Left hindlimb (tissue), 1 donor: ENCODE results near the gene ENO1.
"Not testable (repeated sequence)": the region's sequence is repeated elsewhere in the genome, so short reads cannot be mapped to it uniquely, and the experiment has no call there.

Experiments used
- DNase-seq: peaks from one replicate; pipeline ENCODE4 v3.0.0-alpha.2; 2018

The ENO1 gene

DNA sequence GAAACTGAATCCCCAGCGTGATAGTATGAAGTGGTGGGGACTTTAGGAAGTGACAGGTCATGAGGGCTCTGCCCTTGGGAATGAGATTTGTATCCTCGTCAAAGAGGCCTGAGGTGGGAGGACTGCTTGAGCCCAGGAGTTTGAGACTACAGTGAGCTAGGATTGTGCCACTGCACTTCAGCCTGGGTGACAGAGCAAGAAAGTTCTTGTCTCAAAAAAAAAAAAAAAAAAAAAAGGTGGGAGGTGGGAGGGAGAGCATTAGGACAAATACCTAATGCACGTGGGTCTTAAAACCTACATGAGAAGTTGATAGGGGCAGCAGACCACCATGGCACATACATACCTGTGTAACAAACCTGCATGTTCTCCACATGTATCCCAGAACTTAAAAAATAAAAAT, 37.1 kb downstream of the ENO1 start:
- no peak for DNase-seq

DNA sequence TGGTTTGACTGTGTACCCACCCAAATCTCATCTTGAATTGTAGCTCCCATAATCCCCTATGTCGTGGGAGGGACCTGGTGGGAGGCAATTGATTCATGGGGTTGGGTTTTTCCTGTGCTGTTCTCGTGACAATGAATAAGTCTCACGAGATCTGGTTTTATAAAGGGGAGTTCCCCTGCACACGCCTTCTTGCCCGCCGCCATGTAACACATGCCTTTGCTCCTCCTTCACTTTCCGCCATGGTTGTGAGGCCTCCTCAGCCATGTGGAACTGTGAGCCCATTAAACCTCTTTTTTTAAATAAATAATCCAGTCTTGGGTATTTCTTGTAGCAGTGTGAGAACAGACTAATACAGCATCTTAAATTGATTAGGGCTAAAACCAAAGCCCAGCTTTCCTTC, 38.5 kb downstream of the ENO1 start:
- DNase-seq: no peak

DNA sequence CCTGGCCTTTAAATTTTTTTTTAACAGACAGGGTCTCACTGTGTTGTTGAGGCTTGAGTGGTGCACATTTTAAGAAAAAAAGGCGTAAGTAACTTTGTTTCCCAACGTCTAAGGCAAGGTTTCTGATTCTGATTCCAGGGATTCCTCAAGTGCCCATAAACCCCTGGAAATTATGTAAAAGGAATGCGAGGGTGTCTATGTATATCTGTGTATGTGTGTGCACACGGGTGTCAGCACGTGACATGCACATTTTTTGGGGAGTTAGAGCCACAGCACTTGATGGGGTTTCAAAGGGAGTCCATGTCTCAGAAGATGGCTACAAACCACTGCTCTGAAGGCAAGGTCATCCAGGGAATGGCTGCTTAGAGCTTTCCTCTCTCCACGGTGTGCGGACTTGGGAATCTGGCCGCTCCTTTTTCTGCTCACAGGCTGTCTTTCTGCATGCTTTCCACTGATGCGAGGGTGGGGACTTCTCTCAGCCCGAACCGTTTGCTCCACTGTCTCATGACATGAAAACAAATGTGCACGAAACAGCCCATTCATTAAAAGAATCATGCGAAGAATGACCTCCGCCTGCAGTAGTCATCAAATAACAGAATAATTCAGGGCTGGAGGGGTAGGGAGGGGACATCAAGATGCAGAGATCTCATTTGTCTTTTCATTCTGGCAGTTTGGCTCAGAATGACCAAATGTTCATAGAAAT, 42.4 kb downstream of the ENO1 start:
- no peak for DNase-seq

DNA sequence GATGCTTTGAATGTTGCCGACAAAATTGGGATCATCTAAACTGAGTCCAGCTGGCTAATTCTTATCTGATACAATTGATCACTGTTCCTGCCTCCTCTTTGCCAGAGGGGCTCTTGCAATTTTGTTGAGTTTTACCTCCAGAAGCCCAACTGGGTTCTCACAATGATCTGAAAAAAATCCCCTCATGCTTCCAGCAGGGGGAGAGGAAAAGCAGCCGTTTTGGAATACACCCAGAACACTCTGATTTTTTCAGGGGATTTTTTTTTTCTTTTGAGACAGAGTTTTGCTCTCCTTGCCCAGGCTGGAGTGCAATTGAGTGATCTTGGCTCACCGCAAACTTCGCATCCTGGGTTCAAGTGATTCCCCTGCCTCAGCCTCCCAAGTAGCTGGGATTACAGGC, 47.1 kb downstream of the ENO1 start:
- DNase-seq: no peak

DNA sequence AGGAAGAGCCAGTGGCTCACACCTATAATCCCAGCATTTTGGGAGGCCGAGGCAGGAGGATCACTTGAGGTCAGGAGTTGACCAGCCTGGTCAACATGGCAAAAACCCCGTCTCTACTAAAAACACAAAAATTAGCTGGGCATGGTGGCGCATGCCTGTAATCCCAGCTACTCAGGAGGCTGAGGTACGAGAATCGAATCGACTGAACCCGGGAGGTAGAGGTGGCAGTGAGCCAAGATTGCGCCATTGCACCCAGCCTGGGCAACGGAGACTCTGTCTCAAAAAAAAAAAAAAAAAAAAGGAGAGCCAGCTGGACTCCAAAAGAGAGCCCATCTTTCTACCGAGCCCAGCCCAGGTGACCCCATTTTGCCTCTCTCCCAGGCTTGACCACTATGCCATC, 47.8 kb downstream of the ENO1 start:
- not testable (repeated sequence) for DNase-seq

DNA sequence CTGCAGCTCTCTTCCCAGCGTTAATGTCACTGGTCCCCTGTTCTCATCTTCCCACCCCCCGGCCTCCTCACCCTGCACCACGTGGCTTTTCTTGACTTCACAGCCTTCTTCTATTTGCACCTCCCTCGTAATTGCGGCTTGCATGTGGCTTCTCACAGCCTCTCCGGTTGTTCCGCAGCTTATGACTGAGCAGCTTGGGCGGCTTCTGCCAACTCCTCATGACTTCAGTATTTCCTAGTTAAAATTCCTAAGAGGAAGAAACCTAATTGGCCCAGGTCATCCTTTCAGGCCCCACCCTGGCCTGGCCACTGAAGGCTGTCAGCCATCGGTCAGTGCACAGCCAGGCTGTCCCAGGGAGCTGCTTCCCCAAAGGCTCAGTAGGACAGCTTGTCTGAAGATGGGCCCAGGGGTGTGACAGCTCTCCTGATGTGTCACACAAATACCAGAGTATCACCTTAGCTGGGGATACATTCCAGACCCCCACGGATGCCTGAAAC, 52.5 kb downstream of the ENO1 start:
- no peak for DNase-seq

DNA sequence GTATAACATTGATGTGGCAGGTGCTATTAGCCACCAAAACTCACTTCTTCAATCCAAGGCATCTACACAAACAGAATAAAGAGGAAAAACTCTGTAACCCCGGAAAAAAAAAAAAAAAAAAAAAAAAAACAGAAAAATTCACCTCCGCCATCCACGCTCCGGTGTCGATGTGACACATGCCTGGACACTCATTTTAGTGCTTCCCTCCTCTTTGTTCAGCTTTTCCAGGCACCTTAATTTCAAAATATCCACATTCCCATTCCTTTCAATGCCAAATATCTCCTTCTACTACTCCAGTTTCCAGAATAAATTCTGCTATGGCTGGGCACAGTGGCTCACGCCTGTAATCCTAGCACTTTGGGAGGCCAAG, 55.2 kb downstream of the ENO1 start:
- no peak for DNase-seq

DNA sequence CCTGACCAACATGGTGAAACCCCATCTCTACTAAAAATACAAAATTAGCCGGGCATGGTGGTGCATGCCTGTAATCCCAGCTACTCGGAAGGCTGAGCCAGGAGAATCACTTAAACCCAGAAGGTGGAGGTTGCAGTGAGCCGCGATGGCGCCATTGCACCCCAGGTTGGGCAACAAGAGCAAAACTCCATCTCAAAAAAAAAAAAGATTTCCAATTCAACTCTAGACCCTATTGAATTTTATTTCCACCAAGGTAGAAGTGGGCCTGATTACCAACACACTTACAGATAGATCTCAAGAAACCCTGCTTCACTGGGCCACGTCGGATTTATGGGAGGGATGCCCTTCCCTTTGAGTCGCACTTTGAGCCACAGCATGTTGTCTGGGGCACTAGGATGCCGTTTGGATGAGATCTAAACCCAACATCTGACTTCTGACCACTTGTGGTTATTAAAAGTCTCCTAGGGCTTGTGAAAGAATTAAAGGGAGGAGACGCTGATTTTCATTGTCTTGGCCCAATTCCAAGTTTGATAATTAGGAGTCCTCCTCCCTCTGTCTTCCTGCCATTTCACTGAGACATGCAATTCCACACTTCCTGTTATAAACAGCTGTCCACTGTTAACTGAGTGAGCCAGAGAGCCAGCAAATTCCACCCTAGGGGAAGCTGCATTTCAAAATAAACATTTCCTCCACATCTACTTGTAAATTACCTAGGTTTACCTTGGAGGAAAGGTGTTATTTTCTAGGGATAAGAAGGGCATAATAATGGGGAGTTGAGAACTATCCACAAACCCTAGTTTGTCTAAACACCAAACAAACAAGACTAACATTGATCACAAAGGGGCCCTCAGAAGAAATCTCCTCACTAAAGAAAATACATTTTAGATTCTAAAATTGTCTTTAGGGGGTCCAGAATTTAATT, 55.9 kb downstream of the ENO1 start:
- no peak for DNase-seq

DNA sequence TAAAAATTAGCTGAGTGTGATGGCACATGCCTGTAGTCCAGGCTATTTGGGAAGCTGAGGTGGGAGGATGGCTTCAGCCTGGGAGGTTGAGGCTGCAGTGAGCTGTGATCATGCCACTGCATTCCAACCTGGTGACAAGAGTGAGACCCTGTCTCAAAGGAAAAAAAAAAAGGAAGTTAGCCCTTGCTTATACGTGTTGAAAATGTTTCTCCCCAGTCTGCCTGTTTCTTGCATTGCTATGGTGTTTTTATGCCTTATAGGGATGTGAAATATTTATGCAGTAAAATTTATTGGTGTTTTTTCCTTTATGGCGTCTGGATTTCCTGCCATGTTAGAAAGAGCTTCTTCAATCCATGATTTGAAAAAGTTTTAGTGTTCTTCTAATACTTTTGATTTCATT, 57.4 kb downstream of the ENO1 start:
- no peak for DNase-seq

DNA sequence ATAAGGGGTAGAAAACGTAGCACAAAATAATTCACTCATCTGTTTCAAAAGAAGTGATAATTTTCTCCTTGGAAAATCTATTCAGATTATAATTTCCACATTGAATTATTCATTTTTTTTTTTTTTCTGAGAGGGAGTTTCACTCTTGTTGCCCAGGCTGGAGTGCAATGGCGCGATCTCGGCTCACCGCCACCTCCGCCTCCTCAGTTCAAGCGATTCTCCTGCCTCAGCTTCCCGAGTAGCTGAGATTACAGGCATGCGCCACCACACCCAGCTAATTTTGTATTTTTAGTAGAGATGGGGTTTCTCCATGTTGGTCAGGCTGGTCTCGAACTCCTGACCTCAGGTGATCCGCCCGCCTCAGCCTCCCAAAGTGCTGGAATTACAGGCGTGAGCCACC, 59.7 kb downstream of the ENO1 start:
- DNase-seq: not testable (repeated sequence)

DNA sequence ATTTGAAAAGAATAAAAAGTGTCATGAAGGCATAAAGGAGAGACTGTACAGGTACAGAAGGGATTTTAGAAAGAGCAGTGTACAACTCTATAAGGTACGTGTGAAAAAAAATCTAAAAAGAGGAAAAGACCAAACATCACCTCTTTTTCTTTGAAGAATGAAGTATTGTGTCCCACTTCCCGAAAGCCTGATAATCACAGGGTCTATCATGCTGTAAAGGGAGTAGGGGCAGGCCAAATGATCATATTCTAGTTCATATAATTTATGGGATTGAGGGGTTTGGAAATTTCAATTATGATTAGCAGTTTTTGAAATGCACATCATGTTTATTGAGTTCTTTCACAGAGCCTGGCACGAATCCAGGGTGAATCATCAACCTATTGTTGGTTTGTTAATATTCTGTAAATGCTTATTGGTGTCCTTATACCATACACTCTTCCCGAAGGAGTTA, 60.1 kb downstream of the ENO1 start:
- no peak for DNase-seq

DNA sequence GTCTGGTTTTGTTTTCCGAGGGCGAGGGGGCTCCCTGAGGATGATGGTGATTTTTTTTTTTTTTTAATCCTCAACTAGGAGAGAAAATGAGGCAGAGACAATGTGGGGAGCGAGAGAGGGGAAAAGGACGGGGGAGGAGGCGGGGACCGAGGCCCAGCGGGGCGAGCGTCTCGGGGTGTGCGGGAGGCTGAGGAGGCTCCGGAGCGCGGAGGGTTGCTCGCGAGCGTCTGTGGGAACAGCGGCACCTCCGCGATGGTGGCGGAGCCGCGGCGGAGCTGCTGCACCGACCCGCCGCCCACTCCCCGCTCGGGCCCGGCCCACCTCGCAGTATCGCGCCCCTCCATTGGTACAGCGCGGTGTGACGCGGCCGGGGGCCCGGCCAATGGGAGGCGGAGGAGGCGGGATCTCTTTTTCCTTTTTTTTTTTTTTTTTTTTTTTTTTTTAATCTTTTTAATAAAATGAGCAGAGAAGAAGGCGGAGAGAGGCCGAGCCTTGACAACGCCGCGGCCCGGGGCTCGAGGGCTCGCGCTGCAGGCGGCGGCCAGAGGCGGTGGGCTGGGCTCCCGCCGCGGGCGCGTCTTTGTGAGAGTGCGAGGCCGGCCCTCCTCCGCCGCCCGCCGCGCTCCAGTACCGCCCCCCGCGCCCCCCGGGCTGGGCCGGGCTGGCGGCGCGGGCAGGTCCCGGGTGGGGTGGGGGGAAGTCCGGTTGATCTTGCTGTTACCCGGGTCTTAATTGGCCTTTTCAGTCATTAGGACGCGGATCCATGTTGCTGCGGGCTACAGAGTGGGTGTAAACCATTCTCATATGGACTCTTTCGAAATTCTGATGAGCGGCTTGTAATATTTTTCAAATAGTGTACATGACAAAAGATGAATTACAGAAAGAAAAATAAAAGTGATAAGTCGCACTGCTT, 60.8 kb downstream of the ENO1 start, which contains the start of gene RERE:
RERE (minus strand) TSS at position 229 of the 913 bp plus-strand sequence.
- DNase-seq: peak; percentile 96

DNA sequence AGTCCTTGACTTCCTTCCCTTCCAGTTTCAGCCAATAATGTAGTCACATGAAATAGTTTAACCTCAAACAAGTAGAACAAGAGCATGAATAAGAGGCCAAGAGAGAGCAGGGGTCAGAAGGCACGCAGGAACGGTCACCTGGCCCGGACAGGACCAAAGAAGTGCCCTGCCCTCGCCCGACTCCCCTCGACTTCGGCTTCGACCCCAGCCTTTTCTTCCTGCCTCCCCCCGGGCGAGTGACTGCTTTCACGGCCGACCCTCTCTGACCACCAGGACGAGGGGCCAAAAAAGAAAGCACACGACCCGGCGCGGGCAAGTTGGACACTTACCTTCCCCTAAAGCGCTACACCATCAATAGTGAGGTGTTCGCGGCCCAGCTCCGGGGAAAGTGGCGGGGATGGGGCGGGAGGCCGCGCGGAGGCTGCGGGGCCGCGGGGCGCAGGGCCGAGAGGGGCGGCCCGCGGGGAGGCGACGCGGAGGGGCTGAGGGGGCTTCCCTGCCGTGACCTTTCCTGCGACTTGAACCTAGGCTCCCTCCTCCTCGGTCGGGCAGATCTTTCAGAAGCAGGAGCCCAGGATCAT, 61.6 kb downstream of the ENO1 start:
- DNase-seq: peak; percentile 40

DNA sequence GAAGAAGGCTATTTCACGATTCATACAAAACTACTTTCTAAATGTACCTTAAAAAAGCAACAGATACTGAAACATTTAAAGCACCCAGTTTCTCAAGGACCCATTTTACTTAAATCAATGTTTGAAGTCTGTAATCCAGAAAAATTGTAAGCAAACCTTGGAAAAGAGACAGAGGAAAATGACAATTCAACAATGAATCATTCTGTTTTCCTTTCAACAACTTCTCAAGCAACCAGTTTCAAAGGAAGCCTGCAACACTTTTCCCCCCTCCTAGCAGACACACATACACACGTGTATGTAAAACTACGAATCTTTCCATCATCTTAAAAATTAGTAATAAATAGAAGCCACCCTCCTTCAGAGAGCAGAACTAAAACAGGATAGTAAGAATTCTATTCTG, 62.2 kb downstream of the ENO1 start:
- DNase-seq: no peak

DNA sequence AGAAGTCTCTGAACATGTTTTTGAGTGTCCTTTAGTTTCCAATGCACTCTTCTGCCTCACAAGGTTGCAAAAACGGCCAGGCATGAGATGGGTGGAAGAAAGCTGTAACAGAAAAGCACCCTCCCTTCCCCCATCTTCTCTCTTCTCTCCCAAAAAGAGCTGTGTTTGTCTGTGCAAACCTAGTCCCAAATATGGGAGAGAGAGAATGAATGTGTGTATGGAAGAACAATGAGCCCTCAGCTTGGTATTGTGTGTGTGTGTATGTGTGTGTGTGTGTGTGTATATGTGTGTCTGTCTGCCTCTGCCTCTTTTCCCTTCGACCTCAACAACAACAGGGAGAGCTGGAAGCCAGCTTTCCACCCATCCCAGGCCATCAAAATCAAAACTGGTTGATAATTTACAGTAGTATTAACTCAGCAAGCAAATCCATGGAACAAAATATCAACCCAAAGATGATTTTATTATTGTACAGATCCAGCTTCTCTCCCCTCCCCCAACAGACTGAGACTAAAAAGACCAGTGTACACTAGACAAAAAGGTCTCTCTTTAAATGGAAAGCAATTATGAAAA, 62.8 kb downstream of the ENO1 start:
- peak; percentile 37 for DNase-seq

DNA sequence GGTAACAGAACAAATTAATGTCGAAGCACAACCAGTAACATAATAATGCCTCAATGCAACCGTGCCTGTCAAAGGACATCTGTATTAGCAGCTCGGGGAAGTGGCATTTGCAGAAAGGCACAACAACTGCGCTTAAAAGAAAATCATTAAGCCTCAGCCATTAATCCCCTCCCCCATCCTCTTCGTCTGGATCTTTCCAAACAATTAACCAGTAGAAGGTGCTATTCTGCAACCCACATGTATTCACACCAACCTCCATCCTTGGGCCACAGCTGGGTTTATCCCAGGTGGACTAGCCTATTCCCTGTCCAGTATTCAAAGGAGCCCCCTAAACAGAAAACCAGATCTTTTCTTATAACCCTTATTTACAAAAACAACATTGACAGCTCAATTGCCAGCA, 63.6 kb downstream of the ENO1 start:
- no peak for DNase-seq

DNA sequence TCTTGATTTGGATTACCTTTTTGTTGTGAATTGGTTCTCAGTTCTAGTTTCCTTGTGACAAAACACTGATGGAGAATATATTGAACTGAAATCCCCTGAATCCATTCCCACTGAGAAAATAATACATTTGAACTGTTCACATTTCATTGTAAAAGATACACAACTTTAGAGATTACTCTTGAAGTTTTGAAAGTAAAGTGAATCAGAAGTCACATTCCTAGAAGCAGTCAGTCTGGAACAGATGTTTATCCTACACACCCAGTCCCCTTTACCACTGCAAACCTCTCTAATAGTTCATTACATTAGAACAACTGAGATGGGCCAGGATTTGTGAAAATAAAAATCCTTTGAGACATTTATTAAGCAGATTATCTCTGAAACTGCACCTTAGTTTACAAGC, 64.5 kb downstream of the ENO1 start:
- DNase-seq: no peak

DNA sequence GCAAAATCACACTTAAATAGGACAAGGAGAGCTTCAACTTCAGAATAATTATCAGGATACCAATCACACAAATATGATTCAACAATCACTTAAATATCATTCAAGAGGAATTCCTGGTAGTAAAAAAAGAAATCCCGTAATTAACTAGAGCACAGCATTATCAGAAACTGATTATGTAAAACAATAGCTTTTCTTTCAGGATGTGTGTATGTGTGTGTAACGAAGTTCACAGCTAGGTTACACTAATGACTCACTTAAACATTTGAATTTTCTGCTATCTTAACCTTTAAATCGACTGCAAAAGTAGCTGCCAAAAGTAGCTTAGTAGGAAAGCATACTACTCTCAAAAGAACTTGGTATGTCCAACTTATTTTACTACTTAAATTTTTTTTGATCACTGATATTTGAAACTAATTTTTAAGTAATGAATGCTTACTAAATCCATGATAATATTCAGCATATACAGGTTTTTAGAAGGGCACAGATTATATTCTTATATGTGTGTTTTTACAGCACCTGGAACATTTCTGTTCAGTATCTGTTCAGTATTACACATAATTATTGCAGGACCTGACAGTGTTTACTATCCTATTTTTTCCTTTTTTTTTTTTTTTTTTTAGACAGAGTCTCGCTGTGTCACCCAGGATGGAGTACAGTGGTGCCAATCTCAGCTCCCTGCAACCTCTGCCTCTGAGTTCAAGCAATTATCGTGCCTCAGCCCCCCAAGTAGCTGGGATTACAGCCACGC, 65.3 kb downstream of the ENO1 start:
- DNase-seq: no peak

DNA sequence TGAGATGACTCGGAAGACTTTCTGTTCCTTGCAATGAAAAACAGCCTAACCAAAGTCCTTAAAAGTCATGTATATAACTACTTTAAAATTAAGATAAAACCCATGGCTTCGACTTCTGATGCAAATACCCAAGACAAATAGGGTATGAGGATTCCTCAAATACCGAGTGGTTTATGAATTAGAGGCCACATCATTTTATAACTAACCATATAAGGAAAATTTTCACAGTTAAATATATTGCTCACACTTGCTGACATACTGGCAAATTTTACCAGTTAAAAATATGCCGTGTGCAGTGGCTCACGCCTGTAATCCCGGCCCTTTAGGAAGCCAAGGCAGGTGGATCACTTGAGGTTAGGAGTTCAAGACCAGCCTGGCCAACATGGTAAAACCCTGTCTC, 66.4 kb downstream of the ENO1 start:
- no peak for DNase-seq
